ENCODE results near the gene DDX23.

The DDX23 gene

DNA sequence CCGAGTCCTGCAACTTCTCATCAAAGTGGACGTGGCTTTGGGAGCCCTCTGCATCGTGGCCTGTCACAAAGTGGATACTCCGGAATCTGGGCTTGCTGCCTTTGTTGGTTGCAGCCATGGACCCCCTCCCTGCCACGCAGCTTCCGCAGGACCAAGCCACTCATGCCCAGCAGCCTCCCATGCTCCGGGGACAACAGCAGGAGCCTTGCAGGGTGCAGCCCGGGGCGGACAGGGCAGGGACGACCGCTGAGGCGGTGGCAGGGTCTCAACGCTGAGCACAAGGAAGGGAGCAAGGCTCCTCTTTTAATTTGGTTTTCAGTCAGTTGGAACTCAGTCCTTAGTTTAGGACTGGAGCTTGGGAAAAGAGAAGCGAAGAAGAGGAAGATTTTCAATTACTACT lies 51.0 kb downstream of the DDX23 start:
- DNase-seq (ENCODE audit: low read depth in 3 of 3, low spot score in 1 of 3), result no peak

DNA sequence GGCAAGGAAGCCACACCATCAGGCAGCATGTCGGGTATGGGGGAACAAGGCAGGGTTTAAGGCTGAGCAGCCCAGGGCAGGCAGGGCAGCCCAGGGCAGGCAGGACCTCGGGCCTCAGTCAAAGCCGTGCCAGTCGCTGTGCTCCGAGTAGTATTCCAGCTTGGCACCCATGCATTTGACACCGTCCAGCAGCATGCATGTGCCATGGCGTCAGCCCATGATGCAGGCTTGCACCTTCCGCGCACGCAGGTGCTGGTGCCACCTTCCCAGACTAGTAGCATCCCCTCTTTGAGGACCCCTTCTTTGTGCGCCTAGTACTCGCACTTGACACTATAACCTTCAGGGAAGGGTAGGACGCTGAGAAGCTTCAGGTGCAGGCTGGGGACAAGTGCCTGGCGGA lies 51.5 kb downstream of the DDX23 start:
- no peak for DNase-seq (ENCODE audit: low read depth in 3 of 3, low spot score in 1 of 3)

DNA sequence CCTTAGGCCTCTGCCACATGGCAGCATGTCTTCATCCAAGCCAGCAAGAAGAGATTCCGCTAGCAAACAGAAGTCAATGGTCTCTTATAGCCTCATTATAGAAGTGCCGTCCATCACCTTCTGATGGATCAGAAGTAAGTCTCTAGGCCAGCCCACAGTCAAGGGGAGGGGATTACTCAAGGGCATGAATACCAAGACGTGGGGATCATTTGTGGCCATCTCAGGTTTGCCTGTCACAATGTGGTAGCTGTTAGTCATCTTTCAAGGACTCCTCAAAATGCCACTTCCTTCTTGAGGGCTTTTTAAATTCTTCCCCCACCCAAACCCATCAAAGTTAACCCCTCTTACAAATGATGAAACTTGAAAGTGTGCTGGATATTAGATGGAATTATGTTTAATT lies 55.0 kb downstream of the DDX23 start:
- no peak for DNase-seq (ENCODE audit: low read depth in 3 of 3, low spot score in 1 of 3)

DNA sequence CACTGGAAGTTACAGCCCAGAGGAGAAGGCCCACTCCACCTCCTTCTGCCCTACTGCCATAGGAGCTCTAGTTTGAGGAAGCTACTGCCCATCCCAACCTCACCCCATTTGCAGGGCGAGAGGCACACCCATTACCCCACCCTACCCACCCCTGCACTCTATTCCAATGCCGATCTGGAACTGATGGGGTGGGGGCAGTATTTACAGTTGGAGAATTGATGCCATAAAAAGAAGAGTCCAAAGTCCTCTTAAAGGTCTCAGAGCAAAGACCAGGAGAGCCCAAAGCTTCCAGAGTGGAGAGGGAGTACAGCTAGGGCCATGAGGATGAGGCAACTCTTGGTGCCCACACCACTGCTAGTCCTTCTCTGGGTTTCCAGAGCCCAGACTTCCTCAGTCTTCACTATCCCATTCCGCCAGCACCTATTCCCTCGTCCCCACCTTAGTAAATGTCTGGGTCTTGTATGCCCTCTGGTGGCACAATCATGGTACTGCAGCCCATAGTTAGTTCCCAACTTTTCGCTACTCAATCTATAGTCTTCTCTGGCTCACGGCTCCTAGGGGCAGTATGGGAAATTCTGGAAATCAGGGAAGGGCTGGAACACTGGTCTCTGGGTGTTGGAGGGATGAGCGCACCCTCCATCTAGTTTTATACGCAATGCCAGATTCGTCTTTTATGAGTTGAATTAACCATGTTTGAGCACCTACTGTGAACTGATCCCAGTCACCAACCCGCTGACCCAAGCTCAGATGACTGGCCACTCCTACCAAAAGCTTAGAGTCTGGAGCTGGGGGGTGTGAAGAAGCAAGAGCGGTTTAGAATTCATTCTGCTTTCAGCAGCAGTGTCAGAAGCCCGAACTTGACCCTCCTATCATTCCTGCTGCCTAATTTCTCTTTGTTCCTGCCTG lies 56.2 kb downstream of the DDX23 start:
- peak in 1 of 3 donors; percentile 41 for DNase-seq (ENCODE audit: low read depth in 3 of 3, low spot score in 1 of 3)

DNA sequence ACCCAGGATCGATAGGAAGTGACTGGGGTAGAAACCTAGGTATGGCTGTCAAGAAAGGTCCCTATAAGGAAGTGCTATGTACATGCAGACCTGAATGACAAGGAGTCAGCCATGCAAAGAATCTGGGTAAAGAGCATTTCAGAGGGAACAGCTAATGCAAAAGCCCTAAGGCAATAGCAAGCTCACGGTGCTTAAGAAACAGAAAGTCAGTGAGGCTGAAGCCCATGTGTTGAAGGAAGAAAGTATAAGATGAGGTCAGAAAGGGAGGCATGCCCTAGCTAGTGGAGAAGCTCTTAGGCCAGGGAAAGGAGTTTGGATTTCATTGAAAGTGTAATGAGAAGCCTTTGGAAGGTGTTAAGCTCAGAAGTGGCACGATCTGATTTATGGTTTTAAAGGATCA lies 57.1 kb downstream of the DDX23 start:
- no peak for DNase-seq (ENCODE audit: low read depth in 3 of 3, low spot score in 1 of 3)

DNA sequence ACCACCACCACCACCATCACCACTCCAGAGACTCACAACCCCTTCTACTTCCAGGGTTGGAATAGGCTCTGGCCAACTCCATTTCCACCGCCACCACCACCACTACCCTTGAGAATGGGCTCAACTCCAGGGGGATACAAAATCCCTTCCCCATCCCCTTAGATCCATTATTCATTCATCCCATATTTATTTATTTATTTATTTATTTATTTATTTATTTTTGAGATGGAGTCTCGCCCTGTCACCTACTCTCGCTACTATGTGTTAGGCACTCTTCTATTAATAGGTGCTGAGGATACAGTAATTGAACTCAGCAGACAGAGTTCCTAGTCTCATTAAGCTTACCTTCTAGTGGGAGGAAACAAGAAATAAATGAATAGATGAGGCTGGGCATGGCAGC lies 58.3 kb downstream of the DDX23 start:
- DNase-seq (ENCODE audit: low read depth in 3 of 3, low spot score in 1 of 3), result no peak

DNA sequence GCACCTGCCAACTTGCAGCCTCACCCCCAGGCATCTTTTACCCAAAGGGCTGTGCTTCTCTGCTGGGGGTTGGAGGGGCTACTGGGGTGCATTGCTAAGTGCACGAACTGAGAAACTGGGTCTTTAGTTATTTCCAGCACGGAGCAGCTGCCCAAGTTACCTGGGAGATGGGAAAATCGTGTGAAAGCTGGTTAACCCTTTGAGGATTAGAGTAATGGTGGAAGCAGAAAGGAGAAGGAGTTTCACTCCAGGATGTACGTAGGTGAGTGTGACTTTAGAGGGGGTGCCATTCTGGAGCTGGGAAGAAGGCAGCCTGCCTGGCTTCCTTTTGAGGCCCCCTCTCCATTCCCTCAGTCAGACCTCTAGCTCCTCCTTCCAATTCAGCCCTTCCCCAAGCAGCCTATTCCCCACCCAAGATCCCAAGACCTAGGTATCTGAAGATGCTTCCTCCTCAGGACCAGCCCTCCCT lies 62.1 kb downstream of the DDX23 start:
- no peak for DNase-seq (ENCODE audit: low read depth in 3 of 3, low spot score in 1 of 3)

DNA sequence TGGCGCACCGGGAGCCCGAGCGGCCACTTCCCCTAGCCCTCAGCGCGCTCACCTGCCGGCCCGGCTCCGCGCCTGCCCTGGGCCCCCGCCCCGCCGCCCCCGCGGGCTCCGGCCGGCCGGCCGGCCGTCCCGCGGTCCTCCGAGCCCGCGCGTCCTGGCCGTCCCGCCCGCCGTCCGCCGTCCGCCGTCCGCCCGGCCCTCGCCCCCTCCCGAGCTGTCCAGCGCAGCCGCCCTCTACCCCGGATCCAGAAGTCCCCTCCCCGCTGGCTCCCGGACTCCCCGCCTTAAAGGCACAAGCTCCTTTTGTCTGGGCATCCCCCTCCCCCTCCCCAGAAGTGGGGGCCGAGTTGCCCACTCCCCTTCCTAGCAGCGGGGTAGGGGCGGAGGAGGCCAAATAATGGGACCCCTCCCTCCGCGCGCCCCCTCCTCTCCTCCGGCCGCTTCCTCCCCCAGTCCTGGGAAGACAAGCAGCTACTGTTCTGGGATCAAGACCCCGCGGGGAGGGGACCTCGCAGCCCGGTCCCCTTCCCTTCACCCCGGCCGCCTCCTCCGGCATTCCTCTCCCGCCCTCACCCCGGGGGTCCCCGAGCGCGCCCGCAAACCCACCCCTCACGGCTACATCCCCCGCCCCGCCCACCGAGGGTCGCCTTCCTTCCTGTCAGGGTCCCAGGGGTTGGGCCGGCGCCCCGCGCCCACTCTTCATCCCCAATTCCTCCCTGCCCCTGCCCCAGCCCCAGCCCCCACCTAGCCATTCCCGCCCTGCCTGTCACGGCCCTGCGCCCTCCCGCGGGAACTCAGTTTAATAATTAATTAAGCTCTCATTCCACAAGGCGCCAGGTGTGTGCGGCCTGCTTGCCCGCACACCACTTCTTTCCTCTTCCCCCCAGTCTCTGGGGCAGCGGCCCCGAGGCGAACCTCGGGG lies 62.8 kb downstream of the DDX23 start, which contains the start of gene ADCY6:
Gene ADCY6 (minus strand): TSS at position 236 of the 922 bp plus-strand sequence. CDS start 5,655 bp downstream, outside the sequence.
- no peak for DNase-seq (ENCODE audit: low read depth in 3 of 3, low spot score in 1 of 3)

DNA sequence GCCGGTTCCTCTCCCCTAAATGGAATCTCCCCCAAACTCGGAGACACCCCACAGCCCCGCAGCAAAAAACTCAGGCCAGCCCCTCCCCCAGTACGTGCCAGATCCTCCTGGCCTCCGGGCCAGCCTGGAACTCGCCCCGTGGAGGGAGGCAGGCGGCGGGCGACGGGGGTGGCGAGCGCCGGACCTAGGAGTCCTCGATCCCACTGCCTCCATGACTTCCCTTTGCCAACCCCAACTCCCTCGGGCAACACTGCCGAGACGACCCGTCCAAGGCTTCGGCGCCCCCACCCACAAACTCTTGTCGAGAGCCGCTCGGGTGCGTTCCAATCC lies 63.5 kb downstream of the DDX23 start:
- no peak for DNase-seq (ENCODE audit: low read depth in 3 of 3, low spot score in 1 of 3)

DNA sequence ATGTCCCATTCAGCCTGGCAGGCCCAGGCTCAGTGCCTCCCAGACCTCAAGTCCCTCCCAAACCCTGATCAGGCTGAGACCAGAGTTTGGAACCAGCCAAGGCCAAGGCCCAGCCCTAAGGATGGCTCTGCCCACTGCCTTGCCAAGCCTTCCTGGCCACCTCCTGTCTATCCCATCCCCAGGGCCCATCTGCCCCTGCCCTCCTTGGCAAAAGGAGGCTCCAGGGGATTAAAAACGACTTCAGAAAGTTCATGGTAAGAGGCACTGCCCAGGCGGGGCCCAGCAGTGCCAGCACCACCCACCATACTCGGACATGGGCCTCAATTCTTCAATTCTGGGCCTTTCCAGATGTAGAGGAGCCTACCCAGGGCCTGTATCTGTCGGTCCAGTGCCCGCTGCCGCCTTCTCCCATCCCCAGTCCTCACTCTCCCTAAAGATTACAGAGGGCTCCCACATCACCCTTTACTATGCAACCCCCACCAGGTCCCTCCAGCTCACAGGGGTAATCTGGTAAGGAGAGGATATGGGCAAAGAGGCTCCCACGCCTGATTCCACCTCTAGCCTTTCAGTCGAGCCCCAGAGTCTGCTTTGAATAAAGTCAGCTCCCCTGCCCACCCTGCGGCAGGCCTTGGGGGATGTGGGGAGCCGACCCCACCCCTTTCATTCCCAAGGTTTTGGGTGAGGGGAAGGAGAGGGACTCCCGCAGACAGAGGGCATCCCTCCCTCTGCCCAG lies 64.0 kb downstream of the DDX23 start:
- no peak for DNase-seq (ENCODE audit: low read depth in 3 of 3, low spot score in 1 of 3)

DNA sequence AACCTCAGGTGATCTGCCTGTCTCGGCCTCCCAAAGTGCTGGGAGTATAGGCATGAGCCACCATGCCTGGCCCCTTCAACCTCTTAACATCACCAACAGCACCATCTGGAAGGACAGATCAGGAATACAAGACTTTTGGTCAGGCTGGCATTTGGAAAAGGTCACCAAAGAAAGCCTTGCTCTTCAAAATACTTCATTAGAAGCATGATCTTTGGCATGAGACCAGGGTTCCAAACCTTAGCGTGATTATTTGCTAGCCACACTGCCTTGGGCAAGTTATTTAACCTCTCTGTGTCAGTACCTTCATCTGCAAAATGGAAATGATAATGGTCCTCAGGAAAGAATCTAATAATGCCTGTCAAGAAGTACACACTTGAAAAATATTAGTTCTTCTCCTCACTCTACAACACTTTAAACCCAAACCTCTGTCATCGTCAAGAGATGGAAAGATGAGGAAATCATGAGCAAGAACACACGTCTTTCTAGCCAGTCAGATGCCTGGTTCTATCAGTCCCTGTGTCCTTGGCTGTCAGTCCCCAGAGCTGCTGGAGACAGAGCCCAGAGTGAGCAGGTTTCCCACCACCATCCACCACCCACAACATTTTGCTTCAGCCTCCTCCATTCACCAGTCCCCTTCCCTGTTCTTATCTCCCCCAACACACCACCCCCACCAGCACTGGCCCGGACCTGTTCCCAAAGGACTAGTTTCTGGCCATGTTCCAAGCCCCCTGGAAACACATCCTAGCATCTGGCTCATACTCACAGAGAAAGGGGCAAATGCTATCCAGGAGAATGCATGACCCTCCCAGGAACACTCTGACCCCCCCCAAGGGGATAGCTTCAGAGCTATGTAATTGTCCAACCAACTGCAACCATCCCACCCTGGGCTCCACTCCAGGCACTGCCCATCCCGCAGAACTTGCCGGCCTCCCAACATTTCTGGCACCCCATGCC lies 65.1 kb downstream of the DDX23 start:
- DNase-seq (ENCODE audit: low read depth in 3 of 3, low spot score in 1 of 3), result no peak

DNA sequence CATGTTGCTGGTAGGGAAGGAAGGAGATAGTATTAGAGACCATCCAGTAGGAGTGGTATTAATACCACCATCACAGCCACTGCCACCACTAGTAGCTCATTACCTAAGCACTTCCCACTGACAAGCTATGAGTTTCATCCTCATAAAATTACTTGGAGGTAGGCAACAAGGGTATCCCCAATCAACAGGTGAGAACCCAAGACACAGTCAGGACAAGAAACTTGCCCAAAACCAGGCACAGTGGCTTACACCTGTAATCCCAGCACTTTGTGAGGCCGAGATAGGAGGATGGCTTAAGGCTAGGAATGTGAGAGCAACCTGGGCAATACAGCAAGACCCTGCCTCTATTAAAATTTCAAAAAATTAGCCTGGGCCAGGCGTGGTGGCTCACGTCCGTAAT lies 68.5 kb downstream of the DDX23 start:
- DNase-seq (ENCODE audit: low read depth in 3 of 3, low spot score in 1 of 3), result no peak

DNA sequence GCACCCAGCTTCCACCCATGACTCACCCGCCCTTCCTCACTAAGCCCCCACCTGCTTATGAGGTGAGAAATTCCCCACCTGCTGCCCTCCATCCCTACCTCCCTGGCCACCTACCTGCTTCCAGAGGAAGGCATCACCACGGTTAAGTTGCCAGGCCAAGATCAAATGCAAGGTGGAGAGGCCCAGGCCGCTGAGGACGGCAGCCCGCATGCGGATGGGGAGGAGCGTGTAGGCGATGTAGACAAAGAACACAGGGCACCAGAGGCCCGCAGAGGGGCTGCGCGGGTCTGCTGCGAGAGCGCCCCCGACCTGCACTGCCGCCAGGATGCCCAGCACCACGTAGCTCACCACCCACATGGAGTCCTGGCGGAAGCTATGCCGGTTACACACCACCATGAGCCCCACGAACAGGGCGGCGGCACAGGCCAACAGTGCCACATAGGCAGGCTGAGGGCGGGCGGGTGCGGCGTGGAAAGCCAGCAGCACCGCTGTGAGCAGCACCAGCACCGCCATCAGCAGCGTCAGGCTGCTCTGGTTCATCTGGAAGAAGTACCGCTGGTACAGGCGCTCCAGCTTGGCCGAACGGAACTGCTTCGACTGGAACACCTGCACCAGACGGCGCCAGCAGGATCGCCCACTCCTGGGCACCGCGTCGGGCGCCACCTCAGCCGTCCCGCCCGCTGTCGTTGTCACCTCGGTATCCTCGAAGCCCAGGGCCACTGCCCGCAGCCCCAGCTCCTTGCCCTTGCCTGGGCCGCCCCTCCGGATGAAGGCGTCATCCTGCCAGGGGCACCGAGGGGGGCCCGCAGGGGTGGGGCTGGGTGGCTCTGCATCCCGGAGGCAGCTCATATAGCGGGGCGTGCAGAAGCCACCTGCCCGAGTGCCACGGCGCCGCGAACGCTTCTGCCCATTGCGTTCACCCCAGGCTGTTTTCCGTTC lies 69.2 kb downstream of the DDX23 start:
- no peak for DNase-seq (ENCODE audit: low read depth in 3 of 3, low spot score in 1 of 3)

DNA sequence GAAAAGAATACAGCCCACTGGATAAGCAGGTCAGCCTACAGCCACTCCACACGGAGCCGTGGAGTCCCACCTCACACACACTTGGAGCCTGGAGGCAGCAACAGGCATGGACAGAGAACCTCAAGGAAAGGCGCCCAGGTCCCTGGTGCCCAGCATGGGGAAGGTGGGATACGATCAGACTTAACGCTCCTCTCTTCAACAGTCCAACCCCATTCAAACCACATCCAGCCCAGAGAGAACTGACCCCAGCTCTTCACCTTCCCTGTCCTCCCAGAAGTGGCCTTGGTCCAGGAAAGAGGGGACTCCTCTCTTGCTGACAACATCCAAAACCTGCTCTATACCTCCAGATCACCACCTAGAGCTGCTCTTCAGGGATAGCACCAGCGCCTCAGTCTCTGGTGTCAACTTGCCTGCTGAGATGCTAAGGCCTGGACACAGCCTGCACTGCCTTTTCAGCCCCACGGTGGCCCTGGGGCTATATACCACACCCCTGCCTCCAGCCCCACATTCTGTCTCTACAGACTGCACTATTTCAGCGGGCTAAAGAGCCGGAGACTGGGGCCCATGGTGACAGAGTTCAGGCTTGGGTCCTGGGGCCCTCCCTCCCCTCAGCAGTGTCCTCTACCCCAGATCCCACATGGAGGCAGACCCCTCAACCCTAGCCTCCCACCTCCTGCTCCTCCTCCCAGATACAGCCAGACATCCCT lies 70.1 kb downstream of the DDX23 start:
- DNase-seq (ENCODE audit: low read depth in 3 of 3, low spot score in 1 of 3), result no peak

DNA sequence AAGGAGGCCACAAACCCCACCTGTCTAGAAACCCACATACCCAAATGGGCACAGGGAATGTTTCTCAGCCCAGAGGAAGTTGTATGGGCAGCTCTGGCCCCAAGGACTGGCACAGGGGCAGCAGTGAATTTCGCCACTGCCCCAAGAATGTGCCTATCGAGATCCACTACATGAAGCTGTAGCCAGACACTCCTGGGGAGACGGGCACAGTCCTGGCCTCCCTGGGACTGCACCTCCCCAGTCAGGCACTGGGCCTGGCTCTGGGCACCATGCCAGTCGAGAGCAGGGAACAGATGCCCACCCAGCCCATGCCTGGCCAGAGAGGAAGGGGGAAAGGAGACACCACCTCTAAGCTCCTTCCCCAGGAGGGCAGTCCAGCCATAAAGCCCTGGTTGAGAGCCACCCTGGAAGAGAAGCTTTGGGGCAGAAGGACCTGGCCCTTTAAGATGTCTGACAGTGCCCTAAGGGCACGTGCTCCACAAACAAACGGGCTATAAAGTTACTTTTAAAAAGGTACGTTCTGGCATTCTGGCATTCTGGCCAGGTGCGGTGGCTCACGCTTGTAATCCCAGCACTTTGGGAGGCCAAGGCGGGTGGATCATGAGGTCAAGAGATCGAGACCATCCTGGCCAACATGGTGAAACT lies 71.5 kb downstream of the DDX23 start:
- DNase-seq (ENCODE audit: low read depth in 3 of 3, low spot score in 1 of 3), result no peak

DNA sequence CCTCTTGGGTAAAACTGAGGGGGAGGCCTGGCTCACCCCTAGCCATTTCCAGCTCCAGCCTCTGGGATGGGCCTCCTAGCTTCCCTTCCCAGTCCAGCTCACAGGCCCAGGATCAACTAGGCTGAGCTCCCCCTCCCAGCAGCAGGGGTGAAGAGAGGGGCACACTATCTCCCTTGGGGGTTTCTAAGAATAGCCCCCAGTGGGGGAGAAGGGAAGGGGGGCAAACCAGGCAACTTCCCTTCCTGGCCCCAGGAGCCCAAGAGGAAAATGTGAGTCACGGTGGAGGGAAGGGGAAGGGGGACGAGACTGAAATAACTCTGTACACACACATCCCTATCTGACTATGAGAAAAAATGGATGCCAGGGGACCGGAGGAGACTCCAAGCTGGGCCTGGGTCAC lies 72.1 kb downstream of the DDX23 start:
- DNase-seq (ENCODE audit: low read depth in 3 of 3, low spot score in 1 of 3), result no peak
